A549 (cell line): ENCODE measurements around the gene FBXL5. TPM values are rescaled to one million over a fixed set of nuclear protein-coding genes. Genes with fewer than 3 reads are reported as not detected.

Source experiments
- ATAC-seq, 2 experiments: fragments of 200-7000 bp in 1 of 2; fragments of >200 bp in 1 of 2; cut with Nextera tagmentation in 1 of 2; cut with Tn5 transposase in 1 of 2; 3 replicates each; pipeline versions ENCODE4 v1.8.0 to v1.9.1; 2018 to 2020; ENCODE audit warnings: mild to moderate bottlenecking in 1 of 2, moderate library complexity in 1 of 2
- CTCF ChIA-PET: fragments of 300-600 bp; sonication (Branson Sonifier 250); formaldehyde crosslinking; extraction: SDS; loops from one replicate; lab custom pipeline; 2021; ENCODE audit warnings: antibody characterized with exemption, inconsistent platforms; lab: Yijun Ruan, JAX
- POLR2A ChIA-PET: fragments of 350-600 bp; formaldehyde crosslinking; extraction: SDS; loops from one replicate; lab custom pipeline; 2021; ENCODE audit warnings: antibody characterized with exemption, inconsistent platforms; lab: Yijun Ruan, JAX
- DNase-seq, 2 experiments: peaks; one replicate each; pipeline versions ENCODE4 v3.0.0 to v3.0.0-alpha.2; 2011 to 2016; ENCODE audit warnings: low read depth in 1 of 2, low spot score in 1 of 2
- FAIRE-seq: peaks from 2 replicates; lab custom pipeline; 2011; peaks lifted over from hg19 to GRCh38; lab: Jason Lieb, UNC
- H3K27ac ChIP-seq, 2 experiments: fragments of >200 bp; sonication (Bioruptor Twin); formaldehyde crosslinking; 3 replicates each; pipeline ENCODE4 v1.5.1; 2016 to 2017
- H3K4me1 ChIP-seq: fragments of >200 bp; sonication (Bioruptor Twin); formaldehyde crosslinking; 3 replicates; pipeline ENCODE4 v1.6.1; 2016
- H3K4me2 ChIP-seq: fragments of >200 bp; sonication (Bioruptor Twin); formaldehyde crosslinking; 3 replicates; pipeline ENCODE4 v1.6.1; 2016
- H3K4me3 ChIP-seq: fragments of >200 bp; sonication (Bioruptor Twin); formaldehyde crosslinking; 3 replicates; pipeline ENCODE4 v1.5.1; 2016
- H3K9me3 ChIP-seq: fragments of >200 bp; sonication (Bioruptor Twin); formaldehyde crosslinking; 3 replicates; pipeline ENCODE4 v1.6.1; 2016
- CEBPB ChIP-seq, 2 experiments: fragments of >200 bp in 1 of 2; sonication (Bioruptor Twin) in 1 of 2; formaldehyde crosslinking in 1 of 2; IDR thresholded peaks; 2 replicates each; pipeline ENCODE4 v1.6.1; 2012 to 2016
- CHD2 ChIP-seq: fragments of 150-350 bp; IDR thresholded peaks from 2 replicates; pipeline ENCODE4 v1.6.1; 2014; ENCODE audit warnings: low read length; ENCODE audit not compliant: partially characterized antibody
- EHMT2 ChIP-seq: fragments of 200-600 bp; sonication (generic); IDR thresholded peaks from 2 replicates; pipeline ENCODE4 v1.6.1; 2016; ENCODE audit warnings: antibody characterized with exemption, low read depth, mild to moderate bottlenecking, moderate library complexity
- EP300 ChIP-seq, 2 experiments: fragments of >200 bp; sonication (Bioruptor Twin); formaldehyde crosslinking; IDR thresholded peaks; 2 replicates in 1 of 2; 3 replicates in 1 of 2; pipeline ENCODE4 v1.6.1; 2016 to 2017
- FOSB ChIP-seq: fragments of 250-450 bp; sonication (Bioruptor Pico); IDR thresholded peaks from 2 replicates; pipeline ENCODE4 v1.5.0; 2020; ENCODE audit warnings: mild to moderate bottlenecking, moderate library complexity
- FOSL2 ChIP-seq, 2 experiments: fragments of 450-650 bp in 1 of 2; fragments of >200 bp in 1 of 2; sonication (Bioruptor Twin) in 1 of 2; formaldehyde crosslinking; IDR thresholded peaks; 2 replicates each; pipeline versions ENCODE4 v1.5.0 to v1.6.1; 2016 to 2020; ENCODE audit warnings: mild to moderate bottlenecking in 1 of 2, moderate library complexity in 1 of 2
- HES2 ChIP-seq: fragments of >200 bp; sonication (Bioruptor Twin); formaldehyde crosslinking; IDR thresholded peaks from 2 replicates; pipeline ENCODE4 v1.6.1; 2016
- JUN ChIP-seq, 2 experiments: fragments of >200 bp; sonication (Bioruptor Twin); formaldehyde crosslinking; IDR thresholded peaks; 2 replicates in 1 of 2; 3 replicates in 1 of 2; pipeline ENCODE4 v1.6.1; 2016 to 2017
- NR3C1 ChIP-seq: fragments of >200 bp; sonication (Bioruptor Twin); formaldehyde crosslinking; IDR thresholded peaks from 3 replicates; pipeline ENCODE4 v1.6.1; 2017
- RAD21 ChIP-seq, 2 experiments: fragments of >200 bp in 1 of 2; sonication (Bioruptor Twin) in 1 of 2; formaldehyde crosslinking in 1 of 2; IDR thresholded peaks in 1 of 2; conservative IDR thresholded peaks in 1 of 2; 2 replicates in 1 of 2; 3 replicates in 1 of 2; pipeline ENCODE4 v1.6.1; 2012 to 2018; ENCODE audit warnings: inconsistent platforms in 1 of 2
- RCOR1 ChIP-seq: fragments of 150-350 bp; IDR thresholded peaks from 2 replicates; pipeline ENCODE4 v1.6.1; 2014; ENCODE audit warnings: antibody characterized with exemption, low read length, low read depth
- TFCP2L1 ChIP-seq: fragments of 250-450 bp; sonication (Bioruptor Pico); IDR thresholded peaks from 2 replicates; pipeline ENCODE4 v1.5.0; 2021; ENCODE audit warnings: mild to moderate bottlenecking
- ZC3H11A ChIP-seq: fragments of 450-650 bp; IDR thresholded peaks from 2 replicates; pipeline ENCODE4 v1.6.1; 2014; ENCODE audit warnings: antibody characterized with exemption, mild to moderate bottlenecking
- ZNF302 ChIP-seq: fragments of 250-450 bp; sonication (Bioruptor Pico); IDR thresholded peaks from 2 replicates; pipeline ENCODE4 v1.9.0; 2021; ENCODE audit warnings: inconsistent platforms, mild to moderate bottlenecking, moderate library complexity
- WGBS: methylation state at CpG from one replicate; pipeline ENCODE4 v1.1.6; 2017; ENCODE audit errors: missing lambda C conversion rate; 5-methylcytosine and 5-hydroxymethylcytosine counted together
- polyA plus RNA-seq, 4 experiments: library from polyadenylated mRNA; depleted of rRNA in 3 of 4; stranded (reverse); fragments of >200 nt; fragmentation: RNase III in 1 of 4; extraction: RNeasy Plus Mini Kit Qiagen cat#74134 plus additional on column Dnase treatment in 1 of 4; gene quantifications; 2 replicates in 3 of 4; 3 replicates in 1 of 4; pipeline ENCODE4 v1.2.3, GENCODE V29; 2011 to 2017
- TF ChIP-seq, protein P1 (sequence below): IDR thresholded peaks from 2 replicates; pipeline ENCODE4 v1.6.1; 2012

Gene FBXL5
- polyA plus RNA-seq, 2 of the 4 experiments (the other 2 are of a cell fraction) = 44.2 to 45.4 TPM

- FAIRE-seq = no peak
- ATAC-seq = no peak
- H3K9me3 ChIP-seq = no peaks in the 10 kb centered on the region
- ChIA-PET POLR2A (no interaction called here), CTCF (no interaction called here)
- WGBS = 85% methylated on average over 1 of the region's 1 CpG
- H3K4me1 ChIP-seq = peaks cover 18% of the 10 kb centered on the region
- peak overlapping the region in 1 of 2 experiments; percentile 24; a peak in 1 of 6 replicates for H3K27ac ChIP-seq
- no peak overlapping the region for H3K4me2 ChIP-seq
- H3K4me3 ChIP-seq = no peak overlapping the region
- DNase-seq = no peak
- TF ChIP-seq EP300 (IDR thresholded peaks at IDR 0.05) (no peak), ZC3H11A (no peak), RCOR1 (no peak), TFCP2L1 (no peak)
These were observed 13.6 kb upstream of the FBXL5 start for GRCh38 chr4:15668566-15669435.

GRCh38 chr4:15667006-15667405, 11.8 kb upstream of the FBXL5 start:
- Histone ChIP-seq H3K9me3 (no peaks in the 10 kb centered on the region), H3K4me2 (no peak overlapping the region), H3K27ac (no peak overlapping the region), H3K4me3 (no peak overlapping the region), H3K4me1 (peaks cover 15% of the 10 kb centered on the region)
- DNase-seq = no peak
- peak; percentile 49 for FAIRE-seq
- WGBS = 93% methylated on average over 4 of the region's 4 CpGs
- ChIA-PET POLR2A (no interaction called here), CTCF (interaction anchor here (0.7 kb wide), 1 partner anchor 44 kb away, joined by 3 read pairs; no protein-coding TSS in a partner anchor)
- no peak for ATAC-seq
- TF ChIP-seq, protein P1, sequence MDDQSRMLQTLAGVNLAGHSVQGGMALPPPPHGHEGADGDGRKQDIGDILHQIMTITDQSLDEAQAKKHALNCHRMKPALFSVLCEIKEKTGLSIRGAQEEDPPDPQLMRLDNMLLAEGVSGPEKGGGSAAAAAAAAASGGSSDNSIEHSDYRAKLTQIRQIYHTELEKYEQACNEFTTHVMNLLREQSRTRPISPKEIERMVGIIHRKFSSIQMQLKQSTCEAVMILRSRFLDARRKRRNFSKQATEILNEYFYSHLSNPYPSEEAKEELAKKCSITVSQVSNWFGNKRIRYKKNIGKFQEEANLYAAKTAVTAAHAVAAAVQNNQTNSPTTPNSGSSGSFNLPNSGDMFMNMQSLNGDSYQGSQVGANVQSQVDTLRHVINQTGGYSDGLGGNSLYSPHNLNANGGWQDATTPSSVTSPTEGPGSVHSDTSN = no peak

DNA sequence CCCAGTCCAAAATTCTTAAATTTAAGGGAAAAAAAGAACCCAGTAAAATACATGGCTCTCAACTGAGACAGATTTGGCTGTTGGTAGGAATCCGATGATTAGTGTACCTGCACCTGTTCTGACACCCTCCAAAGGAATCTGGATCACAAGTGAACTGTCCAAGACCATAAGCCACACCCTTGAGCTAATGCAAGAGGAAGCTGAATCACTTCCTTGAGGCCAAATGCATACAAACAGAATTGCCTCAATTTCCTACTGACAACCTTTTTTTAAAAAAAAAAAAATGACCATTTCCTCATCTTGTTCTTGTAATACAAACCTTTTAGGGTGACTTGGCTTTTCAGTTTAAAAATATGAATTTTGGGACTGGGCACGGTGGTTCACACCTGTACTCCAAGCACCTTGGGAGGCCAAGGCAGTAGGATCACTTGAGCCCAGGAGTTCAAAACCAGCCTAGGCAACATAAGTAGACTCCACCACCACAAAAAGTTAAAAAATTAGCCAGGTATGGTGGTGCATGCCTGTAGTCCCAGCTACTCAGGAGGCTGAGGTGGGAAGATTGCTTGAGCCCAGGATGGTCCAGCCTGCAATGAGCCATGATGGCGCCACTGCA, 10.7 kb upstream of the FBXL5 start:
- DNase-seq = no peak
- 66% methylated on average over 3 of the region's 3 CpGs for WGBS
- H3K4me2 ChIP-seq = peak overlapping the region; percentile 49
- ChIA-PET POLR2A (no interaction called here), CTCF (no interaction called here)
- peak; percentile 33 to 47; a peak in 1 of 6 replicates for ATAC-seq
- no peaks in the 10 kb centered on the region for H3K9me3 ChIP-seq
- no peak for FAIRE-seq
- H3K4me1 ChIP-seq = peaks cover 15% of the 10 kb centered on the region
- H3K4me3 ChIP-seq = no peak overlapping the region
- H3K27ac ChIP-seq = peak overlapping the region; percentile 58 to 73; a peak in 5 of 6 replicates
- TF ChIP-seq RAD21 (conservative IDR thresholded peaks at IDR 0.05 in 1 of 2, IDR thresholded peaks at IDR 0.05 in 1 of 2) (no peak), EHMT2 (no peak), JUN (IDR thresholded peaks at IDR 0.05) (no peak), ZNF302 (CRISPR knock-in tag) (no peak), FOSL2 (IDR thresholded peaks at IDR 0.05) (no peak), FOSL2 (CRISPR knock-in tag; IDR thresholded peaks at IDR 0.05) (no peak)

GRCh38 chr4:15659768-15660570, 4.8 kb upstream of the FBXL5 start:
- ATAC-seq (no peak), DNase-seq (no peak), FAIRE-seq (no peak)
- POLR2A ChIA-PET = interaction anchor here (0.7 kb wide), 1 partner anchor 578 kb away, joined by 6 read pairs; no protein-coding TSS in a partner anchor
- Histone ChIP-seq H3K27ac (peak overlapping the region; percentile 43 to 68; a peak in 5 of 6 replicates), H3K4me3 (no peak overlapping the region), H3K9me3 (no peaks in the 10 kb centered on the region), H3K4me1 (peaks cover 18% of the 10 kb centered on the region; the same call in 2 of the 3 replicates), H3K4me2 (peak overlapping the region; percentile 4; the same call in 2 of the 3 replicates)
- CTCF ChIA-PET = interaction anchor here (0.6 to 1.1 kb wide), 2 partner anchors 9 to 11 kb away, joined by 3 read pairs; no protein-coding TSS in a partner anchor
- WGBS = 77% methylated on average over 5 of the region's 5 CpGs
- no peak for TF ChIP-seq FOSB (CRISPR knock-in tag)
- 0 out of 2 replicates have a peak, but pooled peaks have one; percentile 13 for TF ChIP-seq HES2
- no peak for TF ChIP-seq NR3C1
- no peak for TF ChIP-seq CHD2
- TF ChIP-seq CEBPB (IDR thresholded peaks at IDR 0.05) = peak in 1 of 2 experiments; percentile 68; a peak in 1 of 4 replicates
- TF ChIP-seq, all 56 proteins: peak for 2
